ENCODE measurements around the gene AP2B1.

Gene AP2B1

DNA sequence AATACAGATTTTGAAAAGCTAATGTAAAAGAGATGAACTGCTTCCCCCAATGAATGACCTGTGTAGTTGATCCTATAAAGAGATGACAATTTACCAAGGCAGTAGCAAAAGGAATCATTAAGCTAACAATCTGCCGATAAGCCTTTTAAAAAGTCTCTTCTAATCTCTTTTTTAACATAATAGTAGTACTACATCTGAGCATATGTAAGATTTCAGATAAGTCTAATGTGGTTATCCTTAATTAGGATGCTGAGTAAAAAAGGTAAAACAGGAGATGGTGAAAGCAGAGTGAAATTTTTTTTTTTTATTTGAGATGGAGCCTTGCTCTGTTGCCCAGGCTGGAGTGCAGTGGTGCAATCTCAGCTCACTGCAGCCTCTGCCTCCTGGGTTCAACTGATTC lies 118.1 kb downstream of the AP2B1 start:
- ChIA-PET CTCF (interaction anchor here (0.7 to 1.6 kb wide), 4 partner anchors 8 to 59 kb away, joined by 3 to 4 read pairs (median 4); no protein-coding TSS in a partner anchor), POLR2A (no interaction called here)
- Histone ChIP-seq H3K27ac (ENCODE audit: extremely low read depth, low read depth, low read length) (no peak overlapping the region), H3K9me3 (ENCODE audit: control insufficient read depth, insufficient read depth, low read depth, low read length) (no peaks in the 10 kb centered on the region), H3K4me3 (ENCODE audit: low read depth, low read length) (no peak overlapping the region), H3K4me1 (ENCODE audit: control insufficient read depth, insufficient read depth, low read length) (peaks cover 2% of the 10 kb centered on the region; the same call in 1 of the 2 replicates), H3K36me3 (ENCODE audit: control insufficient read depth in 2 of 2, insufficient read depth in 1 of 2, low read length in 2 of 2) (peaks cover 8 to 20% of the 10 kb centered on the region in 2 experiments; a peak in 2 of 3 replicates)
- no peak for TF ChIP-seq ZSCAN16 (tag by site-specific recombination; IDR thresholded peaks at IDR 0.05)
- no peak for TF ChIP-seq ZNF580 (tag by site-specific recombination; IDR thresholded peaks at IDR 0.05)
- no peak for TF ChIP-seq ZNF248 (tag by site-specific recombination; IDR thresholded peaks at IDR 0.05)
- TF ChIP-seq ZNF24 (tag by site-specific recombination; IDR thresholded peaks at IDR 0.05): no peak
- no peak for TF ChIP-seq ZNF623 (tag by site-specific recombination; IDR thresholded peaks at IDR 0.05)
- TF ChIP-seq ZNF341 (tag by site-specific recombination; IDR thresholded peaks at IDR 0.05; ENCODE audit: low read depth): no peak
- TF ChIP-seq, protein P1, sequence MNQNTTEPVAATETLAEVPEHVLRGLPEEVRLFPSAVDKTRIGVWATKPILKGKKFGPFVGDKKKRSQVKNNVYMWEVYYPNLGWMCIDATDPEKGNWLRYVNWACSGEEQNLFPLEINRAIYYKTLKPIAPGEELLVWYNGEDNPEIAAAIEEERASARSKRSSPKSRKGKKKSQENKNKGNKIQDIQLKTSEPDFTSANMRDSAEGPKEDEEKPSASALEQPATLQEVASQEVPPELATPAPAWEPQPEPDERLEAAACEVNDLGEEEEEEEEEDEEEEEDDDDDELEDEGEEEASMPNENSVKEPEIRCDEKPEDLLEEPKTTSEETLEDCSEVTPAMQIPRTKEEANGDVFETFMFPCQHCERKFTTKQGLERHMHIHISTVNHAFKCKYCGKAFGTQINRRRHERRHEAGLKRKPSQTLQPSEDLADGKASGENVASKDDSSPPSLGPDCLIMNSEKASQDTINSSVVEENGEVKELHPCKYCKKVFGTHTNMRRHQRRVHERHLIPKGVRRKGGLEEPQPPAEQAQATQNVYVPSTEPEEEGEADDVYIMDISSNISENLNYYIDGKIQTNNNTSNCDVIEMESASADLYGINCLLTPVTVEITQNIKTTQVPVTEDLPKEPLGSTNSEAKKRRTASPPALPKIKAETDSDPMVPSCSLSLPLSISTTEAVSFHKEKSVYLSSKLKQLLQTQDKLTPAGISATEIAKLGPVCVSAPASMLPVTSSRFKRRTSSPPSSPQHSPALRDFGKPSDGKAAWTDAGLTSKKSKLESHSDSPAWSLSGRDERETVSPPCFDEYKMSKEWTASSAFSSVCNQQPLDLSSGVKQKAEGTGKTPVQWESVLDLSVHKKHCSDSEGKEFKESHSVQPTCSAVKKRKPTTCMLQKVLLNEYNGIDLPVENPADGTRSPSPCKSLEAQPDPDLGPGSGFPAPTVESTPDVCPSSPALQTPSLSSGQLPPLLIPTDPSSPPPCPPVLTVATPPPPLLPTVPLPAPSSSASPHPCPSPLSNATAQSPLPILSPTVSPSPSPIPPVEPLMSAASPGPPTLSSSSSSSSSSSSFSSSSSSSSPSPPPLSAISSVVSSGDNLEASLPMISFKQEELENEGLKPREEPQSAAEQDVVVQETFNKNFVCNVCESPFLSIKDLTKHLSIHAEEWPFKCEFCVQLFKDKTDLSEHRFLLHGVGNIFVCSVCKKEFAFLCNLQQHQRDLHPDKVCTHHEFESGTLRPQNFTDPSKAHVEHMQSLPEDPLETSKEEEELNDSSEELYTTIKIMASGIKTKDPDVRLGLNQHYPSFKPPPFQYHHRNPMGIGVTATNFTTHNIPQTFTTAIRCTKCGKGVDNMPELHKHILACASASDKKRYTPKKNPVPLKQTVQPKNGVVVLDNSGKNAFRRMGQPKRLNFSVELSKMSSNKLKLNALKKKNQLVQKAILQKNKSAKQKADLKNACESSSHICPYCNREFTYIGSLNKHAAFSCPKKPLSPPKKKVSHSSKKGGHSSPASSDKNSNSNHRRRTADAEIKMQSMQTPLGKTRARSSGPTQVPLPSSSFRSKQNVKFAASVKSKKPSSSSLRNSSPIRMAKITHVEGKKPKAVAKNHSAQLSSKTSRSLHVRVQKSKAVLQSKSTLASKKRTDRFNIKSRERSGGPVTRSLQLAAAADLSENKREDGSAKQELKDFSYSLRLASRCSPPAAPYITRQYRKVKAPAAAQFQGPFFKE (tag by site-specific recombination; IDR thresholded peaks at IDR 0.05; ENCODE audit: borderline replicate concordance): no peak
- TF ChIP-seq KLF9 (tag by site-specific recombination; IDR thresholded peaks at IDR 0.05; ENCODE audit: low read depth): no peak
- TF ChIP-seq GFI1B (tag by site-specific recombination; IDR thresholded peaks at IDR 0.05): no peak
- TF ChIP-seq ZNF610 (tag by site-specific recombination; IDR thresholded peaks at IDR 0.05; ENCODE audit: borderline replicate concordance): no peak
- TF ChIP-seq ZBTB21 (tag by site-specific recombination; IDR thresholded peaks at IDR 0.05): no peak
- no peak for TF ChIP-seq OSR2 (tag by site-specific recombination; IDR thresholded peaks at IDR 0.05)
- no peak for TF ChIP-seq ZNF354C (tag by site-specific recombination; IDR thresholded peaks at IDR 0.05; ENCODE audit: borderline replicate concordance, low read depth)
- TF ChIP-seq ZBTB7A (tag by site-specific recombination; IDR thresholded peaks at IDR 0.05; ENCODE audit: low read depth): no peak
- TF ChIP-seq ZNF23 (tag by site-specific recombination; IDR thresholded peaks at IDR 0.05; ENCODE audit: borderline replicate concordance): no peak

GRCh38 chr17:35705705-35706104 lies 118.6 kb downstream of the AP2B1 start:
- peaks cover 2% of the 10 kb centered on the region; the same call in 1 of the 2 replicates for H3K4me1 ChIP-seq (ENCODE audit: control insufficient read depth, insufficient read depth, low read length)
- peaks cover 13 to 25% of the 10 kb centered on the region in 2 experiments for H3K36me3 ChIP-seq (ENCODE audit: control insufficient read depth in 2 of 2, insufficient read depth in 1 of 2, low read length in 2 of 2)
- H3K4me3 ChIP-seq (ENCODE audit: low read depth, low read length): no peak overlapping the region
- ChIA-PET POLR2A (no interaction called here), CTCF (interaction anchor here (0.7 to 1.6 kb wide), 3 partner anchors 8 to 58 kb away, joined by 3 to 4 read pairs (median 4); no protein-coding TSS in a partner anchor)
- no peak overlapping the region for H3K27ac ChIP-seq (ENCODE audit: extremely low read depth, low read depth, low read length)
- no peaks in the 10 kb centered on the region for H3K9me3 ChIP-seq (ENCODE audit: control insufficient read depth, insufficient read depth, low read depth, low read length)
- no peak for TF ChIP-seq PRDM10 (tag by site-specific recombination; IDR thresholded peaks at IDR 0.05)
- no peak for TF ChIP-seq ZNF514 (tag by site-specific recombination; IDR thresholded peaks at IDR 0.05)
- no peak for TF ChIP-seq ZNF785 (tag by site-specific recombination; IDR thresholded peaks at IDR 0.05)
- TF ChIP-seq, protein P2, sequence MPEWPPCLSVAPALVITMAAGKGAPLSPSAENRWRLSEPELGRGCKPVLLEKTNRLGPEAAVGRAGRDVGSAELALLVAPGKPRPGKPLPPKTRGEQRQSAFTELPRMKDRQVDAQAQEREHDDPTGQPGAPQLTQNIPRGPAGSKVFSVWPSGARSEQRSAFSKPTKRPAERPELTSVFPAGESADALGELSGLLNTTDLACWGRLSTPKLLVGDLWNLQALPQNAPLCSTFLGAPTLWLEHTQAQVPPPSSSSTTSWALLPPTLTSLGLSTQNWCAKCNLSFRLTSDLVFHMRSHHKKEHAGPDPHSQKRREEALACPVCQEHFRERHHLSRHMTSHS (tag by site-specific recombination; IDR thresholded peaks at IDR 0.05): no peak
- TF ChIP-seq, protein P3, sequence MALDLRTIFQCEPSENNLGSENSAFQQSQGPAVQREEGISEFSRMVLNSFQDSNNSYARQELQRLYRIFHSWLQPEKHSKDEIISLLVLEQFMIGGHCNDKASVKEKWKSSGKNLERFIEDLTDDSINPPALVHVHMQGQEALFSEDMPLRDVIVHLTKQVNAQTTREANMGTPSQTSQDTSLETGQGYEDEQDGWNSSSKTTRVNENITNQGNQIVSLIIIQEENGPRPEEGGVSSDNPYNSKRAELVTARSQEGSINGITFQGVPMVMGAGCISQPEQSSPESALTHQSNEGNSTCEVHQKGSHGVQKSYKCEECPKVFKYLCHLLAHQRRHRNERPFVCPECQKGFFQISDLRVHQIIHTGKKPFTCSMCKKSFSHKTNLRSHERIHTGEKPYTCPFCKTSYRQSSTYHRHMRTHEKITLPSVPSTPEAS (tag by site-specific recombination; IDR thresholded peaks at IDR 0.05): no peak
- TF ChIP-seq ZXDB (tag by site-specific recombination; IDR thresholded peaks at IDR 0.05): no peak
- TF ChIP-seq ZSCAN5A (tag by site-specific recombination; IDR thresholded peaks at IDR 0.05): no peak
- TF ChIP-seq GLIS1 (tag by site-specific recombination; IDR thresholded peaks at IDR 0.05): no peak
